Right renal cortex interstitium (tissue), 3 donors: ENCODE measurements around the gene NUDCD2. TPM values are rescaled to one million over a fixed set of nuclear protein-coding genes. Genes with fewer than 3 reads are reported as not detected.
"Not testable (repeated sequence)": the region's sequence is repeated elsewhere in the genome, so short reads cannot be mapped to it uniquely, and the experiment has no call there.

Source experiments
- DNase-seq, 3 donors: peaks; one replicate each; pipeline ENCODE4 v3.0.0-alpha.2; 2013; ENCODE audit warnings: low read depth in 3 of 3, low spot score in 2 of 3
- polyA plus RNA-seq, 3 donors: library from polyadenylated mRNA; unstranded; fragments of 120-200 nt; gene quantifications; one replicate each; pipeline ENCODE4 v1.2.1, GENCODE V29; 2013; ENCODE audit not compliant: insufficient read length in 3 of 3

NUDCD2 gene
- polyA plus RNA-seq, 3 donors = 54.9 to 60.3 (median 56.5) TPM

GRCh38 chr5:163473635-163474243 lies 13.8 kb upstream of the NUDCD2 start:
- no peak for DNase-seq

- no peak for DNase-seq
These were observed 7.8 kb upstream of the NUDCD2 start for GRCh38 chr5:163467682-163468081.

- no peak for DNase-seq
These were observed 3.1 kb upstream of the NUDCD2 start for GRCh38 chr5:163463063-163463435.

- no peak for DNase-seq
These were observed 765 bp upstream of the NUDCD2 start, which contains the start of gene HMMR for GRCh38 chr5:163460562-163461171. TSS of gene HMMR (plus strand) at chr5:163460632. CDS start at chr5:163460693, 61 bp downstream.

GRCh38 chr5:163459462-163459818 lies 462 bp downstream of the NUDCD2 start:
- DNase-seq = no peak

- DNase-seq = no peak
These were observed 1.0 kb downstream of the NUDCD2 start for GRCh38 chr5:163458778-163459385.

GRCh38 chr5:163456840-163457239 lies 3.1 kb downstream of the NUDCD2 start:
- no peak for DNase-seq

- no peak for DNase-seq
These were observed 3.8 kb downstream of the NUDCD2 start for GRCh38 chr5:163456029-163456589.

GRCh38 chr5:163455406-163455805 lies 4.5 kb downstream of the NUDCD2 start:
- not testable (repeated sequence) for DNase-seq

- DNase-seq = no peak
These were observed 6.2 kb downstream of the NUDCD2 start for GRCh38 chr5:163453705-163454104.

GRCh38 chr5:163451489-163451888 lies 8.4 kb downstream of the NUDCD2 start:
- DNase-seq = no peak

- DNase-seq = no peak
These were observed 11.4 kb downstream of the NUDCD2 start for GRCh38 chr5:163448491-163448890.

- DNase-seq = no peak
These were observed 12.0 kb downstream of the NUDCD2 start for GRCh38 chr5:163447875-163448274.

GRCh38 chr5:163447191-163447590 lies 12.7 kb downstream of the NUDCD2 start:
- no peak for DNase-seq

- no peak for DNase-seq
These were observed 14.6 kb downstream of the NUDCD2 start for GRCh38 chr5:163445345-163445744.

- DNase-seq = no peak
These were observed 15.4 kb downstream of the NUDCD2 start for GRCh38 chr5:163444526-163444925.

- no peak for DNase-seq
These were observed 18.9 kb downstream of the NUDCD2 start for GRCh38 chr5:163440954-163441353.

GRCh38 chr5:163439092-163439425 lies 20.8 kb downstream of the NUDCD2 start:
- no peak for DNase-seq

GRCh38 chr5:163437309-163438182 lies 22.4 kb downstream of the NUDCD2 start, which contains the start of gene CCNG1:
TSS of gene CCNG1 (plus strand) at chr5:163437595. CDS start at chr5:163439257, 1,662 bp downstream.
- peak; percentile 86 to 92 (median 90) for DNase-seq

GRCh38 chr5:163437011-163437308 lies 22.9 kb downstream of the NUDCD2 start:
- DNase-seq = no peak

- no peak for DNase-seq
These were observed 23.4 kb downstream of the NUDCD2 start for GRCh38 chr5:163436515-163436914.
